ENCODE data around the gene SLC12A9.

The SLC12A9 gene

DNA sequence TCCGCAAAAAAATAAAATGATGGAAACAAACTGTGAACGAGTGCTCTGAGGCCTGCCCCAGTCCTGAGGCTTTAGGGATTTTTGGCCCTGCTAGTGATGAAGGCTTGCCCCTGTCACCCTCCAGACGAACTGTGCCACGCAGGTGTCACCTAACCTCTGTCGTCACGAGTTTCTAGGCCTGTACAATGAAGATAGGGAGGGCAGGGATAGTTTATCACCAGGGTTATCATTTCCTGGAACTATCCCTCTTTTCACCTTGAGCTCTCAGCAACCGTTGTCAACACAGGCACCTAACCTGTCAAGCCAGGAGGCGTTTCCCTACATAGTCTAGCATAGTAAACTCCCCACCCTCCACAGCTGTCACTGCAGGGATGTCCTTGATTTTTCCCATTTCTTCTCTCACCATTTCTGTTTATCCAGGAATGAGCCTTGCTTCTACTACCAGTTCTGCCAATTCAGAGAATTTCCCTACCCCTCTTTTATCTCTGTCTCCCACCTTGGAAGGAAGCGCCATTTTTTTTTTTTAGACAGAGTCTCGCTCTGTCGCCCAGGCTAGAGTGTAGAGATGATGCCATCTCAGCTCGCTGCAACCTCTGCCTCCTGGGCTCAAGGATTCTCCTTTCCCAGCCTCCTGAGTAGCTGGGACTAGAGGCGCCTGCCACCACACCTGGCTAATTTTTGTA is 45.4 kb downstream of the SLC12A9 start:
- TF ChIP-seq MYC (IDR thresholded peaks at IDR 0.05; ENCODE audit: low read depth, low read length), result no peak
- no peak for TF ChIP-seq POLR2A (IDR thresholded peaks at IDR 0.05; ENCODE audit: extremely low read depth, insufficient read length)
- TF ChIP-seq, protein P1, sequence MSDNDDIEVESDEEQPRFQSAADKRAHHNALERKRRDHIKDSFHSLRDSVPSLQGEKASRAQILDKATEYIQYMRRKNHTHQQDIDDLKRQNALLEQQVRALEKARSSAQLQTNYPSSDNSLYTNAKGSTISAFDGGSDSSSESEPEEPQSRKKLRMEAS (IDR thresholded peaks at IDR 0.05; ENCODE audit: low read depth, low read length), result no peak
- TF ChIP-seq CTCF (IDR thresholded peaks at IDR 0.05; ENCODE audit: low read depth, low read length), result no peak
- no peak overlapping the region for H3K4me3 ChIP-seq (ENCODE audit: low read depth, low read length)
- no peak for DNase-seq (ENCODE audit: low read depth)

GRCh38 chr7:100899432-100899831 is 46.9 kb downstream of the SLC12A9 start:
- no peak overlapping the region for H3K4me3 ChIP-seq (ENCODE audit: low read depth, low read length)
- DNase-seq (ENCODE audit: low read depth), result no peak
- no peak for TF ChIP-seq POLR2A (IDR thresholded peaks at IDR 0.05; ENCODE audit: extremely low read depth, insufficient read length)
- no peak for TF ChIP-seq CTCF (IDR thresholded peaks at IDR 0.05; ENCODE audit: low read depth, low read length)
- TF ChIP-seq, protein P1 (IDR thresholded peaks at IDR 0.05; ENCODE audit: low read depth, low read length), result no peak
- TF ChIP-seq MYC (IDR thresholded peaks at IDR 0.05; ENCODE audit: low read depth, low read length), result no peak

- no peak overlapping the region for H3K4me3 ChIP-seq (ENCODE audit: low read depth, low read length)
- no peak for DNase-seq (ENCODE audit: low read depth)
- TF ChIP-seq MYC (IDR thresholded peaks at IDR 0.05; ENCODE audit: low read depth, low read length) (no peak), CTCF (IDR thresholded peaks at IDR 0.05; ENCODE audit: low read depth, low read length) (no peak), POLR2A (IDR thresholded peaks at IDR 0.05; ENCODE audit: extremely low read depth, insufficient read length) (no peak)
- TF ChIP-seq, protein P1 (IDR thresholded peaks at IDR 0.05; ENCODE audit: low read depth, low read length), result no peak
Observed at GRCh38 chr7:100900978-100901377, 48.5 kb downstream of the SLC12A9 start.

- no peak for DNase-seq (ENCODE audit: low read depth)
- TF ChIP-seq POLR2A (IDR thresholded peaks at IDR 0.05; ENCODE audit: extremely low read depth, insufficient read length) (no peak), CTCF (IDR thresholded peaks at IDR 0.05; ENCODE audit: low read depth, low read length) (no peak), MYC (IDR thresholded peaks at IDR 0.05; ENCODE audit: low read depth, low read length) (no peak)
- TF ChIP-seq, protein P1 (IDR thresholded peaks at IDR 0.05; ENCODE audit: low read depth, low read length), result no peak
Observed at GRCh38 chr7:100901921-100902332, 49.4 kb downstream of the SLC12A9 start.

GRCh38 chr7:100902638-100903037 is 50.1 kb downstream of the SLC12A9 start:
- TF ChIP-seq CTCF (IDR thresholded peaks at IDR 0.05; ENCODE audit: low read depth, low read length), result no peak
- no peak for TF ChIP-seq POLR2A (IDR thresholded peaks at IDR 0.05; ENCODE audit: extremely low read depth, insufficient read length)
- TF ChIP-seq, protein P1 (IDR thresholded peaks at IDR 0.05; ENCODE audit: low read depth, low read length), result no peak

More at GRCh38 chr7:100901921-100902332, 49.4 kb downstream of the SLC12A9 start:
- H3K4me3 ChIP-seq (ENCODE audit: low read depth, low read length), result no peak overlapping the region

More at GRCh38 chr7:100902638-100903037, 50.1 kb downstream of the SLC12A9 start:
- H3K4me3 ChIP-seq (ENCODE audit: low read depth, low read length), result no peak overlapping the region
- DNase-seq (ENCODE audit: low read depth), result no peak
